Esophagus (tissue), 2 donors: ENCODE measurements around the gene FHIP2A. TPM values are rescaled to one million over a fixed set of nuclear protein-coding genes. Genes with fewer than 3 reads are reported as not detected.
"Not testable (repeated sequence)": the region's sequence is repeated elsewhere in the genome, so short reads cannot be mapped to it uniquely, and the experiment has no call there.

Source experiments
- H3K27ac ChIP-seq, 2 donors: one replicate each; pipeline ENCODE4 v1.5.1; 2013; ENCODE audit warnings: low read depth in 2 of 2, mild to moderate bottlenecking in 2 of 2, inconsistent platforms in 1 of 2, low read length in 1 of 2, moderate library complexity in 1 of 2
- H3K27me3 ChIP-seq, 2 donors: one replicate each; pipeline ENCODE4 v1.6.1; 2013; ENCODE audit warnings: low read length in 2 of 2, control low read depth in 1 of 2, mild to moderate bottlenecking in 1 of 2; ENCODE audit not compliant: insufficient read depth in 2 of 2, control insufficient read depth in 1 of 2
- H3K36me3 ChIP-seq, 2 donors: one replicate each; pipeline ENCODE4 v1.6.1; 2013; ENCODE audit warnings: low read length in 1 of 2; ENCODE audit not compliant: control insufficient read depth in 2 of 2, insufficient read depth in 2 of 2
- H3K4me1 ChIP-seq, 2 donors: one replicate each; pipeline ENCODE4 v1.6.1; 2013; ENCODE audit warnings: low read length in 1 of 2; ENCODE audit not compliant: control insufficient read depth in 2 of 2, insufficient read depth in 2 of 2
- H3K4me3 ChIP-seq, 2 donors: one replicate each; pipeline ENCODE4 v1.5.1; 2013; ENCODE audit warnings: low read length in 2 of 2, mild to moderate bottlenecking in 2 of 2, low read depth in 1 of 2, moderate library complexity in 1 of 2
- H3K9me3 ChIP-seq, 2 donors: one replicate each; pipeline ENCODE4 v1.6.1; 2013; ENCODE audit warnings: mild to moderate bottlenecking in 2 of 2, low read depth in 1 of 2, low read length in 1 of 2, moderate library complexity in 1 of 2; ENCODE audit not compliant: control insufficient read depth in 2 of 2, insufficient read depth in 1 of 2
- WGBS, 2 donors: extraction: QIAGEN DNeasy Blood & Tissue Kit; methylation state at CpG; one replicate each; pipeline ENCODE4 v1.1.7; 2013; 5-methylcytosine and 5-hydroxymethylcytosine counted together
- polyA plus RNA-seq, 2 donors: library from polyadenylated mRNA; stranded (reverse); fragments of 200-250 nt; gene quantifications; one replicate each; pipeline ENCODE4 v1.2.3, GENCODE V29; 2013
- donor health status: healthy with polysubstance abuse.
- donor health status: Bipolar disorder and iron deficiency.

The FHIP2A gene
- polyA plus RNA-seq, 2 donors: 3.1 to 3.2 TPM

DNA sequence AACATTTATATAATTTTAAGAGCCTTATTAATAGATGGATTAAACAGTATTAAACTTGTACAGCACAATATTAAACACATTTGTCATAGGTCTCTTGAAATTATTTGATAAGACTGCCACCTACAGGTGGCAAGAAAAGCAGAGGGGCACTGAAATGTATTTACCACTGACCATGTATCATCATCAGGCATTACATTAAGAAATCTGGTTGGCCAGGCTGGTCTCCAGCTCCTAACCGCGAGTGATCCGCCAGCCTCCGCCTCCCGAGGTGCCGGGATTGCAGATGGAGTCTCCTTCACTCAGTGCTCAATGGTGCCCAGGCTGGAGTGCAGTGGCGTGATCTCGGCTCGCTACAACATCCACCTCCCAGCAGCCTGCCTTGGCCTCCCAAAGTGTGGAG is 35.1 kb upstream of the FHIP2A start:
- not testable (repeated sequence) for H3K9me3 ChIP-seq, H3K27ac ChIP-seq, H3K27me3 ChIP-seq, H3K4me3 ChIP-seq, H3K36me3 ChIP-seq, H3K4me1 ChIP-seq
- WGBS, 2 donors: 44 to 48% methylated on average over 9 of the region's 9 CpGs

GRCh38 chr10:114787131-114787530 is 34.4 kb upstream of the FHIP2A start:
- WGBS, 2 donors: 93 to 96% methylated on average over 5 to 30 of the region's 30 CpGs
- H3K4me3 ChIP-seq, H3K27ac ChIP-seq, H3K4me1 ChIP-seq, H3K9me3 ChIP-seq, H3K36me3 ChIP-seq, H3K27me3 ChIP-seq: not testable (repeated sequence)

DNA sequence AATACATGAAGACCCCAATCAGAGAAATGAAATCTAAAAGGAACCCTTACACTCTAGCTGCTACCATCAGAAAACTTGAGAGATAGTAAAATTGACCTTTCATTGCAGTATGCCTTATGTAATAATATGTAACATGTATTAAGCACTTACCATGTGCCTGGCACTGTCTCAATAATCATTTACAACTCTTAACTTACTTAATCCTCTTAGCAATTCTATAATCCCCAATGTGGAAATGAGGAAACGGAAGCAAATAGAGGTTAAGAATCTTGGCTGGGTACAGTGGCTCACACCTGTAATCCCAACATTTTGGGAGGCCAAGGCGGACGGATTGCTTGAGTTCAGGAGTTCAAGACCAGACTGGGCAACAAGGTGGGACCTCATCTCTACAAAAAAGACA is 29.8 kb upstream of the FHIP2A start:
- Histone ChIP-seq H3K27me3 (peaks cover 0 to 3% of the 10 kb centered on the region in 2 donors), H3K9me3 (no peaks in the 10 kb centered on the region), H3K4me3 (no peak overlapping the region), H3K36me3 (no peaks in the 10 kb centered on the region), H3K4me1 (peaks cover 0 to 3% of the 10 kb centered on the region in 2 donors), H3K27ac (no peak overlapping the region)
- WGBS, 2 donors: 53 to 63% methylated on average over 3 of the region's 3 CpGs

DNA sequence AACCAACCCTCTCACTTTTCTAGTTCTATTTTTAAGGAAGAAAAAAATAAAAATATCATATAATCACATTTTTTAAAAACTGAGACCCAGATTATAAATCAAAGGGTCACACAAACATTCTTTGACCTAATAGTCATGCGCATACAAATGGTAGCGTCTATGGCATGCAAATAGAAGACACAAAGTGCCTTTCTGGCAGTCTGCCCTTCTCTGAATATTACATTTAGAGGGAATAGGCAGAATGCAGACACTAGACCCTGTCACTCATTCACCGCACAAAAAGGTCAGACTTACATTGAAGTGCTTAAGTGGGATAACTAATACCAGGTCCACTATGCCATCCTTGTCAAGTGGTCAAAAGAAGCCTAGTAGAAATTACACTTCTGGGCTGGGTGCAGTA is 26.5 kb upstream of the FHIP2A start:
- Histone ChIP-seq H3K4me1 (peaks cover 0 to 3% of the 10 kb centered on the region in 2 donors), H3K9me3 (no peaks in the 10 kb centered on the region), H3K36me3 (no peaks in the 10 kb centered on the region), H3K4me3 (no peak overlapping the region), H3K27ac (no peak overlapping the region), H3K27me3 (peaks cover 0 to 3% of the 10 kb centered on the region in 2 donors)
- WGBS, 2 donors: 91 to 96% methylated on average over 3 of the region's 3 CpGs

DNA sequence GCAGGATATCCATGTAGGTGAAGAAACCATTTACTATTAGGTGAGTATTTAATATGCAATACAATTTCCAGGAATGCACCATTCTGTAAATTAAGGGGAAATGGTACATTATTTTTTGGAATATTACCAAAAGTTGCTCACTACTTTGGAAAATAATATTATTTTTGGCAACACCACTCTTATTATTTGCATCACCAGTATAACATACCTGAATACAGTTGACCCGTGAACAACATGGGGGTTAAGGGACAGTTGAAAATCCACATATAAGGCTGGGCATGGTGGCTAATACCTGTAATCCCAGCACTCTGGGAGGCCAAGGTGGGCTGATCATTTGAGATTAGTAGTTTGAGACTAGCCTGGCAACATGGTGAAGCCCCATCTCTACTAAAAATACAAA is 21.2 kb upstream of the FHIP2A start:
- Histone ChIP-seq H3K4me3 (no peak overlapping the region), H3K4me1 (no peaks in the 10 kb centered on the region), H3K36me3 (no peaks in the 10 kb centered on the region), H3K27me3 (no peaks in the 10 kb centered on the region), H3K27ac (no peak overlapping the region), H3K9me3 (no peaks in the 10 kb centered on the region)
- WGBS, 2 donors: 89 to 97% methylated on average over 1 of the region's 1 CpG

DNA sequence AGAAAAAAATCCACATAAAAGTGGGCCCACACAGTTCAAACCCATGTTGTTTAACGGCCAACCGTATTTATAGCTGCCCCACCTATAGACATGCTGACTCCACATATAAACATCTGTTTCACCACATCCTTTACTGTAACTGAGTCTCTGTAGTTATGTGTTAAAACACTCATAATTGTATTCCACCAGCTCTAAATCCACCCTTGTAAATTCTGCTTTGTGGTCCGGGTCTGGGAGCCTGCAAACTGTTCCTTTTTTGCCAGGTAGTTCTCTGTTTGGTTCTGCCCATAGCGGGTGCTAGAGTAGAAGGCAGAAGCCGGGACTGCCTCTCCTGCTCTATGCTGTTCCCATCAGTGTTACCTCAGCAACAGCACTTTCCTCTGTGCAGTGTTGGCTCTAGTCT is 20.2 kb upstream of the FHIP2A start:
- no peaks in the 10 kb centered on the region for H3K4me1 ChIP-seq
- H3K27ac ChIP-seq: no peak overlapping the region
- 56 to 65% methylated on average over 5 of the region's 5 CpGs for WGBS, 2 donors
- no peaks in the 10 kb centered on the region for H3K27me3 ChIP-seq
- no peaks in the 10 kb centered on the region for H3K36me3 ChIP-seq
- H3K4me3 ChIP-seq: no peak overlapping the region
- H3K9me3 ChIP-seq: no peaks in the 10 kb centered on the region

- Histone ChIP-seq H3K27me3 (no peaks in the 10 kb centered on the region), H3K4me1 (no peaks in the 10 kb centered on the region), H3K27ac (no peak overlapping the region), H3K36me3 (no peaks in the 10 kb centered on the region), H3K9me3 (no peaks in the 10 kb centered on the region), H3K4me3 (no peak overlapping the region)
- WGBS, 2 donors: 89 to 90% methylated on average over 3 of the region's 3 CpGs
These were observed 19.4 kb upstream of the FHIP2A start for GRCh38 chr10:114802177-114802576.

GRCh38 chr10:114806562-114807391 is 14.8 kb upstream of the FHIP2A start:
- Histone ChIP-seq H3K9me3 (no peaks in the 10 kb centered on the region), H3K4me1 (peaks cover 0 to 2% of the 10 kb centered on the region in 2 donors), H3K36me3 (no peaks in the 10 kb centered on the region), H3K27ac (no peak overlapping the region), H3K4me3 (no peak overlapping the region), H3K27me3 (no peaks in the 10 kb centered on the region)
- 83 to 86% methylated on average over 3 of the region's 3 CpGs for WGBS, 2 donors

DNA sequence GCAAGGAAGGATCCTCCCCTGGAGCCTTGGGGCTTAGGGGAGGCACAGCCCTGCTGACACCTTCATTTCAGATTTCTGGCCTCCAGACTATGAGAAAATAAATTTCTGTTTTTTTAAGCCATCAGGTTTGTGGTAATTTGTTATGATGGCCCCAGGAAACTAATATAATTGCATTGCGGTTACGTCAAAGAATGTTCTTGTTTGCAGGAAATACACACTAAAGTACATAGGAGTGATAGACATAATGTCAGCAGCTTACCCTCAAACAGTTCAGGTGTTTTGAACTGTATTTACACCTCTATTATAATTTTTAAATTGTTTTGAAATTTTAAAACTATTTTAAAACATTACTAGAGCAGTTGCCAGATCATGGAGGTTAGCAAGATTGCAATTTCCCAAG is 12.6 kb upstream of the FHIP2A start:
- Histone ChIP-seq H3K36me3 (no peaks in the 10 kb centered on the region), H3K4me3 (no peak overlapping the region), H3K4me1 (peaks cover 0 to 2% of the 10 kb centered on the region in 2 donors), H3K27ac (no peak overlapping the region), H3K27me3 (no peaks in the 10 kb centered on the region), H3K9me3 (no peaks in the 10 kb centered on the region)
- 91 to 94% methylated on average over 2 of the region's 2 CpGs for WGBS, 2 donors

DNA sequence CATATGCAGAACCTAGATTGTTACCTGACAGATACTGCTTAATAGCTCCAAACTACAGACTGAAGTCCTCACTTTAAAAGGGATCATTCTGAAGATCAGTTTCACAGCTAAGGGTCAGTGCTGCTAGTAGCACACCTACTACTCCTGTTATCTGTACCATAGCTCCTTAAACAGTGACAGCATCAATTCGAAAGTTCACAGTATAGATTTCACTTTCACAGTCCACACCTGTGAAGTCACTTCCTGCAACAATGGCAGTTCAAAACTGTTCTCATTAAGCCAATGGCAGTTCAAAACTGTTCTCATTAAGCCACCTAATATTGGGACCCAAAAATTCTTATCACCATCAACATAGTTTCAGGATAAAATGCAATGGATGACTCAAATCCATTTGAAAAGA is 10.7 kb upstream of the FHIP2A start:
- Histone ChIP-seq H3K27ac (no peak overlapping the region), H3K4me1 (peaks cover 0 to 2% of the 10 kb centered on the region in 2 donors), H3K27me3 (no peaks in the 10 kb centered on the region), H3K4me3 (no peak overlapping the region), H3K9me3 (no peaks in the 10 kb centered on the region), H3K36me3 (no peaks in the 10 kb centered on the region)
- WGBS, 2 donors: 71 to 74% methylated on average over 1 of the region's 1 CpG
